HG03196 (cell line): ENCODE measurements around the gene FUS.
"Not testable (repeated sequence)": the region's sequence is repeated elsewhere in the genome, so short reads cannot be mapped to it uniquely, and the experiment has no call there.

Experiments used
- ATAC-seq: cut with Tn5 transposase; IDR thresholded peaks from one replicate; pipeline ENCODE4 v1.9.1; 2021; ENCODE audit not compliant: unreplicated experiment

The FUS gene

DNA sequence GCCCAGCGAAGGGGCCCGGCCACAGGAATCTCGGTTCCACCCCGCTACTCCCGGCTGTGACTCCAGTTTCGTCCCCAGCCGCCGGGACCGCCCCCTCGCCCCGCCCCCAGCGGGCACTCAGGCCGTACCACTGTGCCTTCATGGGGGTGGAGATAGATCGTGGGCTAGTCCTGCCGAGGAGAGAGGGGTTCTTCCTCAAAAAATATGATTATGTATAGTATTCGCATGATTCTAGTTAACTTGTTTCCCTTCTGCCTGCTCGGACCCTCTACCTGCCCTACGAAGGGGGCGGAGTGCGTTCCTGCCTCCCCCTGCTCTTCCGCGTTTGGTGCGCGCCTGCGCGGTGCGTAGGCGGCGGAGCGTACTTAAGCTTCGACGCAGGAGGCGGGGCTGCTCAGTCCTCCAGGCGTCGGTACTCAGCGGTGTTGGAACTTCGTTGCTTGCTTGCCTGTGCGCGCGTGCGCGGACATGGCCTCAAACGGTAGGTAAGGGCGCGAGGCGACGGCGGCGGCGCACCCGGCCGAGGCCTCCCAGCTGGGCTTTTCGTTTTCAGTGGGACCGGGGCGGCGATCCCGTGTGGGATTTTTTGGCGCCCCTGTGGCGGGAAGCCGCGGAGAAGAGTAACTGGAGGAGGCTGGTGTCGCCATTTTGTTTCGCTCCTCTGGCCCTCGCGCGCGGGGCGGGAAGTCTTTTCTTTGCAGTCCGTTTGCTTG is at the start of gene FUS:
Gene FUS (plus strand): TSS at position 393 of the 713 bp plus-strand sequence. CDS start 76 bp downstream, at position 469.
- ATAC-seq, result peak; percentile 56

GRCh38 chr16:31130336-31130891 is 49.5 kb upstream of the FUS start:
- no peak for ATAC-seq

DNA sequence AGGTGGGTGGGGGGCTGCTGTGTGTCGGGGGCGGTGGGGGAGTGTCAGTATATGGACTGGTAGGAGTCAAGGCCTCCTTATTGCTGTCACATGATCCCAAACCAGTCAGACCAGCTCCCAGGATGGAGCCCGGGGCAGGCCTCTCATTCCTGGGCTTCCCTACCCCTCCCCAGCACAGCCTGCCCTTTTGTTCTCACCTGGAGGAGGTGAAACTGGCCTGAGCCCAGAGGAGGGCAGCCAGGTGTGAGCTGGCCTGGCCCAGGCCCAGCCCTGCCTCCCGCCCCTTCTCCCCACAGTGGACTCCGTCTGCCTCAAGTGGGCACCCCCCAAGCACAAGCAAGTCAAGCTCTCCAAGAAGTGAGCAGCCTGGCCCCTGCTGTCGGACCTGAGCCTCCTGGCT is 49.0 kb upstream of the FUS start:
- ATAC-seq, result no peak

GRCh38 chr16:31131416-31131815 is 48.5 kb upstream of the FUS start:
- ATAC-seq, result no peak

DNA sequence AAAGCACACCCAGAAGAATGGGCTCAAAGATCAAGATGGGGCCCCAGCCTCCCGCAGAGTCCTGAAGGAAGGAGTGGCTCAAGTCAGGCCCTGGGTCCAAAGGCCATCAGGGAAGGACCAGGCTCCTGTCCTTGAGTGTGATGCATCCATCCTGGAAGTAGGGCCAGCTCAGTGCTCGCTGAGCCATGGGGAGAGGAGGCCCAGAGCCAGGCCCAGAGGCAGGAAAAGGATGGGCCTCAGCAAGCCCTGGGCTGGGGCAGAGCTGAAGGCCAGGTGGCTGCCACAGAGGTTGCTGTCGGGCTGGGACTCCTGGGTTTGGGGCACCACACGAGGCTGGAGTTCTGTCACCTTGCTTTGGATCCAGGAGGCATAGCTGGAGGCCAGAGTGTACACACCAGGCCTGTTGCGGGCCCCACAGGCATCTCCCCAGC is 48.1 kb upstream of the FUS start:
- ATAC-seq, result no peak

- no peak for ATAC-seq
Observed at GRCh38 chr16:31132303-31132979, 47.5 kb upstream of the FUS start.

DNA sequence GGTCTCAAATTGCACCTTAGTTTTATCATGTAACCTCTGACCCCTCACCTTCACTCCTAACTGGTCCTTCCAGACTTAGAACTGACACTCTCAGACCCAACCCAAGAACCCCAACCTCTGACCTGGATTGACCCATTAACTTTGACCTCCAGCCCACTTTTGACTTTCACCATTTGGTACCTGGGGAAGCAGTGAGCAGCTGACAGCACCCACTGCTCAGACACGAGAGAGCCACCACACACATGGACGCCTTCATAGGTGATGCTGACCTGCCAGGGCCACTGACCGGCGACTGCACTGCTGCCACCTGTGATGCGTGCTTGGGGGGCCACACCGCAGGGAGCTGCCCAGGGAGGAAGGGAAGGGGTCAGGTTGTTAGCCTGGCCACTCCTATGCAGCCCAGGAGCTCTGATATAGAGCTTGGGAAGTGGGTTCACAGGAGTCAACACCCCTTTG is 46.9 kb upstream of the FUS start:
- no peak for ATAC-seq

GRCh38 chr16:31134091-31134571 is 45.8 kb upstream of the FUS start:
- no peak for ATAC-seq

GRCh38 chr16:31134625-31135534 is 45.1 kb upstream of the FUS start:
- ATAC-seq, result no peak

GRCh38 chr16:31135535-31136286 is 44.2 kb upstream of the FUS start, which contains the start of gene PRSS8:
TSS of gene PRSS8 (minus strand) at chr16:31135727. CDS start at chr16:31135498, 229 bp downstream.
- ATAC-seq, result no peak

GRCh38 chr16:31136287-31136662 is 43.7 kb upstream of the FUS start:
- ATAC-seq, result no peak

- not testable (repeated sequence) for ATAC-seq
Observed at GRCh38 chr16:31136822-31137499, 43.0 kb upstream of the FUS start.

DNA sequence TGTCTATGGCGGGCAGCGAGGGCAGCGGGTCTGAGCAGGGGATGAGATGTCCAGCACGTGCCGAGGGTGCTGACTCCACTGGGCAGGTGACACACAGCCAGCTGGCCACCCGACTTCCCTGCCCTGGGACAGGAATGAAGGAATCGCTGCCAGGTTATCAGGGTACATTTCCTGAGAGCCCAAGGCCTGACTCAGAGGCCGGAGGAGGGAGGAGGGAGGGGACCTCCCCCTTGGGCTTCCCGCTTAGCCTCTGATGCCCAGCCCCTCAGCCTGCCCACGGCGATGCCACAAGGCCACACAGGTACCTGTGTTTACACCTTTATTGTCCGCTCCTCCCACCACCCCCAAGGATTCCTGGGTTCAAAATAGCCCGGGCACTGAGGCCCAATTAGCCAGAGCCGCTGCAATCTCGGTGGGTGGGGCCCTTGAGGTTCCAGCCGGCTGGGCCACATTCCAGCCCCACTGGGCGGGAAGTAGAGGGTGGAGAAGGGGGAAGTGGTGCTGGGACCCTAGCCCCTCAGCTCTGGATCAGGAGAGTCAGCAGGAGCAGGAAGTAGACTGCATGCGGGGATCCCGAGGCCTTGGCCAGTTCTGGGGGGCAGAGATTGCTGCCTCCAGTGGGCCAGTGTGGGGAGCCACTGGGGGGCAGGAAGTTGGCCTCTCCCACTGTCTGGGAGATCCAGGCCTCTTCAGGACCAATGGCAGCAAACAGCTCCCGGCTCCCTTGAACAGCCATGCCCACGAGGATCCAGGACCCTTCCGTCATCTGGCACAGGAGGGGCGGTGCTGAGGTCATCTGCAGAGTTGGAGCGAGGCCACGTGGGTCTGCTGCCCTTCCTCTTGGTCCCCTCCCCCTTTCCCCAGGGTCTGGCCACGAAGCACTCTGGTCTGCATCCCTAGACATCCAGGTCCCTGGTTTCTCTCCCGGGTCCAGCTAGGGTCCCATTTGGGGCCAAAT is 41.0 kb upstream of the FUS start:
- no peak for ATAC-seq

GRCh38 chr16:31141071-31141469 is 38.9 kb upstream of the FUS start:
- ATAC-seq, result not testable (repeated sequence)

GRCh38 chr16:31141489-31142108 is 38.3 kb upstream of the FUS start:
- no peak for ATAC-seq

DNA sequence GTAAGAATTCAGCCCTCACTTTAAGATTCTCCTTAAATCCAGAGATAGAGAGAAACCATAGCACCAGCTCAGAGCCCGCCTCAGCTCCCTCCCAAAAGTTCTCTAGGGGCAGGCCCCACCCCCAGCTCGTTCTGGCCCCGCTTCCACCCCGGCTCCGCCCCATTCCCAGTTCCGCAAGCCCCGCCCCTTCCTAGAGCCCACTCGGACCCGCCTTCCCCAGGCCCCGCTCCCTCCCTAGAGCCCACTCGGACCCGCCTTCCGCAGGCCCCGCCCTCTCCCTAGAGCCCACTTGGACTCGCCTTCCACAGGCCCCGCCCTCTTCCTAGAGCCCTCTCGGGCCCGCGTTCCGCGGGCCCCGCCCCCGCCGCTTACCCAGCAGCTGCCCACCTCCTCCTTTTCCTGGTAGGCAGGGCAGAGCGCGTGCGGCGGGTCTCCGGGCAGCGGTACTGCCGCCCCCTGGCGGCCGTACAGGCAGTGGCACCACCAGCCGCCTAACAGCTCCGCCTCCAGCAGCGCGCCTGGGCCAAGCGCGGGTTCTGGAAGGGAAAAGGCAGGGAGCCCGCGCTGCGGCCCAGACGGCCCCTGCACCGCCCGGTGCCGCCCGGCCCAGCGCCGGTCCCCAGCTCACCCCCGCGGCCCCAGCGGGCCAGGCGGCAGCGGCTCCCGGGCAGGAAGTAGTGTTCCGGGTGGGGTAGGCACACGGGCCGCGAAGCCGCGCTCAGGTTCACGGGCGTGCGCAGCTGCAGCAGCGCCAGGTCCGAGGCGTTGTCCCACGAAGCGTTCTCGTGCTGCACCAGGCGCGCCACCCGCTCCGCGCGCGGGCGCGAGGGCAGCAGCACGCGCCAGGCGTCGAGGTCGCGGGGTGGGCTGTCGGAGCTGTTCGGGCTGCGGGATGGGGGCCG is 37.6 kb upstream of the FUS start:
- ATAC-seq, result peak; percentile 82
